GM12878 (cell line): ENCODE measurements around the gene ZSWIM6. TPM values are rescaled to one million over a fixed set of nuclear protein-coding genes. Genes with fewer than 3 reads are reported as not detected.
"Not testable (repeated sequence)": the region's sequence is repeated elsewhere in the genome, so short reads cannot be mapped to it uniquely, and the experiment has no call there.

Experiments
- ATAC-seq: fragments of 200-7000 bp; cut with Tn5 transposase; 3 replicates; pipeline ENCODE4 v1.9.1; 2020; ENCODE audit warnings: mild to moderate bottlenecking, moderate library complexity
- BruUV-seq: library from RNA; stranded (reverse); fragments of 400-500 nt; replicated peaks from 2 replicates; lab custom pipeline; 2021; lab: Mats Ljungman, UMichigan
- CTCF ChIA-PET: fragments of 300-600 bp; sonication (Branson Sonifier 250); formaldehyde crosslinking; extraction: SDS; loops from one replicate; lab custom pipeline; 2021; ENCODE audit warnings: inconsistent platforms; lab: Yijun Ruan, JAX
- POLR2A ChIA-PET: fragments of 350-600 bp; formaldehyde crosslinking; extraction: SDS; loops from one replicate; lab custom pipeline; 2021; ENCODE audit warnings: inconsistent platforms; lab: Charles Lee
- RAD21 ChIA-PET: fragments of 300-600 bp; sonication (Branson Sonifier 250); formaldehyde crosslinking; loops from one replicate; lab custom pipeline; 2023; ENCODE audit warnings: antibody characterized with exemption; ENCODE audit not compliant: unreplicated experiment; lab: Charles Lee
- SMC1A ChIA-PET: fragments of 300-600 bp; sonication (Branson Sonifier 250); formaldehyde crosslinking; loops from one replicate; lab custom pipeline; 2023; ENCODE audit not compliant: unreplicated experiment, uncharacterized antibody; lab: Charles Lee
- DNase-seq: peaks from one replicate; pipeline ENCODE4 v3.0.0-alpha.2; 2011; ENCODE audit warnings: low read depth, low spot score
- FAIRE-seq: peaks from 3 replicates; lab custom pipeline; 2011; peaks lifted over from hg19 to GRCh38; lab: Jason Lieb, UNC
- H2AFZ ChIP-seq: 2 replicates; pipeline ENCODE4 v1.6.0; 2011; ENCODE audit warnings: low read depth, low read length, control low read depth; ENCODE audit not compliant: control insufficient read depth
- H3K27ac ChIP-seq: 2 replicates; pipeline ENCODE4 v1.5.1; 2011; ENCODE audit warnings: control low read depth; ENCODE audit not compliant: control insufficient read depth, insufficient read depth
- H3K27me3 ChIP-seq, 2 experiments: replicated peaks in 1 of 2; 2 replicates each; pipeline versions ENCODE4 v1.6.0 to v1.6.1; 2011; ENCODE audit warnings: low read length in 1 of 2; ENCODE audit not compliant: control insufficient read depth in 2 of 2, insufficient read depth in 2 of 2
- H3K36me3 ChIP-seq, 2 experiments: 2 replicates each; pipeline ENCODE4 v1.5.1; 2011; ENCODE audit warnings: low read length in 1 of 2; ENCODE audit not compliant: control insufficient read depth in 2 of 2, insufficient read depth in 2 of 2
- H3K4me1 ChIP-seq: 2 replicates; pipeline ENCODE4 v1.6.1; 2011; ENCODE audit warnings: mild to moderate bottlenecking, low read length, moderate library complexity, mixed read lengths; ENCODE audit not compliant: control insufficient read depth, insufficient read depth
- H3K4me2 ChIP-seq: 2 replicates; pipeline ENCODE4 v1.6.0; 2011; ENCODE audit warnings: control low read depth; ENCODE audit not compliant: control insufficient read depth, insufficient read depth
- H3K4me3 ChIP-seq: fragments of 200-600 bp; sonication (generic); 2 replicates; pipeline ENCODE4 v1.5.1; 2016
- H3K79me2 ChIP-seq: 2 replicates; pipeline ENCODE4 v1.6.0; 2011; ENCODE audit warnings: low read length; ENCODE audit not compliant: control insufficient read depth, insufficient read depth
- H3K9ac ChIP-seq: 2 replicates; pipeline ENCODE4 v1.8.0; 2011; ENCODE audit warnings: low read length, control low read depth, mixed read lengths; ENCODE audit not compliant: control insufficient read depth, insufficient read depth
- H3K9me3 ChIP-seq: replicated peaks from 3 replicates; pipeline ENCODE4 v1.5.1; 2011; ENCODE audit warnings: mild to moderate bottlenecking, low read length; ENCODE audit not compliant: control insufficient read depth, insufficient read depth
- H4K20me1 ChIP-seq: 2 replicates; pipeline ENCODE4 v1.6.0; 2011; ENCODE audit not compliant: control insufficient read depth, insufficient read depth
- BACH1 ChIP-seq: fragments of 450-650 bp; IDR thresholded peaks from 2 replicates; pipeline ENCODE4 v1.6.1; 2017; ENCODE audit warnings: mild to moderate bottlenecking, borderline replicate concordance
- CEBPB ChIP-seq, 2 experiments: fragments of 150-350 bp in 1 of 2; IDR thresholded peaks; 2 replicates each; pipeline ENCODE4 v1.6.1; 2012 to 2014; ENCODE audit warnings: low read depth in 2 of 2, low read length in 2 of 2, borderline replicate concordance in 1 of 2, inconsistent platforms in 1 of 2
- CHD4 ChIP-seq: fragments of 200-600 bp; sonication (generic); IDR thresholded peaks from 2 replicates; pipeline ENCODE4 v1.6.1; 2016; ENCODE audit warnings: mild to moderate bottlenecking
- EED ChIP-seq: sonication (generic); IDR thresholded peaks from 2 replicates; pipeline ENCODE4 v1.6.1; 2016; ENCODE audit warnings: antibody characterized with exemption, low read depth
- EGR1 ChIP-seq, 2 experiments: IDR thresholded peaks; 1 replicate in 1 of 2; 2 replicates in 1 of 2; pipeline ENCODE4 v1.6.1; 2011 to 2012; ENCODE audit warnings: low read depth in 2 of 2, low read length in 2 of 2, borderline replicate concordance in 1 of 2, mild to moderate bottlenecking in 1 of 2, moderate library complexity in 1 of 2
- EP300 ChIP-seq, 2 experiments: fragments of 150-350 bp in 1 of 2; IDR thresholded peaks; 2 replicates each; pipeline ENCODE4 v1.6.1; 2011 to 2012; ENCODE audit warnings: low read depth in 2 of 2, low read length in 2 of 2, borderline replicate concordance in 1 of 2, improper control_type of control experiment in 1 of 2, inconsistent platforms in 1 of 2; ENCODE audit not compliant: control insufficient read depth in 1 of 2
- JUNB ChIP-seq: IDR thresholded peaks from 2 replicates; pipeline ENCODE4 v1.6.1; 2016; ENCODE audit warnings: antibody characterized with exemption, mild to moderate bottlenecking
- LARP7 ChIP-seq: fragments of 450-650 bp; IDR thresholded peaks from 2 replicates; pipeline ENCODE4 v1.6.1; 2017; ENCODE audit warnings: mild to moderate bottlenecking
- POLR2A ChIP-seq: IDR thresholded peaks from 2 replicates; pipeline ENCODE4 v1.6.1; 2011; ENCODE audit warnings: low read depth, mild to moderate bottlenecking, low read length
- SPI1 ChIP-seq: IDR thresholded peaks from 2 replicates; pipeline ENCODE4 v1.6.1; 2011; ENCODE audit warnings: low read depth, mild to moderate bottlenecking, low read length, moderate library complexity, borderline replicate concordance; ENCODE audit not compliant: insufficient read depth
- TARDBP ChIP-seq: IDR thresholded peaks from 2 replicates; pipeline ENCODE4 v1.6.1; 2016; ENCODE audit warnings: borderline replicate concordance
- ZNF207 ChIP-seq: fragments of 450-650 bp; IDR thresholded peaks from 2 replicates; pipeline ENCODE4 v1.6.1; 2014; ENCODE audit warnings: antibody characterized with exemption, mild to moderate bottlenecking, borderline replicate concordance
- WGBS: methylation state at CpG from one replicate; pipeline ENCODE4 v1.1.6; 2016; ENCODE audit warnings: low lambda C conversion rate; ENCODE audit not compliant: insufficient replicate concordance, insufficient coverage; ENCODE audit errors: missing lambda C conversion rate; 5-methylcytosine and 5-hydroxymethylcytosine counted together
- in situ Hi-C: fragments of 300-500 bp; cut with MboI; formaldehyde crosslinking; loops from 9 replicates; pipeline ENCODE4 v1.14.3; 2018; ENCODE audit warnings: mixed read lengths
- intact Hi-C: fragments of 100-400 bp; cut with micrococcal nuclease; formaldehyde crosslinking; loops from one replicate; pipeline ENCODE4 v1.14.2; 2022; ENCODE audit not compliant: unreplicated experiment
- polyA plus RNA-seq, 11 experiments: library from polyadenylated mRNA; depleted of rRNA in 4 of 11; unstranded in 6 of 11; stranded (reverse) in 5 of 11; fragments of >200 nt; fragmentation: Nextera tagmentation in 4 of 11; fragmentation: Illumina TruSeq in 1 of 11; extraction: Ambion mirVana in 4 of 11; extraction: Trizol in 1 of 11; gene quantifications; 1 replicate in 1 of 11; 2 replicates in 10 of 11; pipeline versions ENCODE4 v1.2.1 to v1.2.3, GENCODE V29; 2011 to 2016; ENCODE audit warnings: inconsistent platforms in 2 of 11, missing spikeins in 2 of 11, low read depth in 1 of 11
- total RNA-seq, 4 experiments: library from RNA; depleted of rRNA in 3 of 4; stranded (reverse); fragments of >200 nt in 3 of 4; fragmentation: Illumina TruSeq in 1 of 4; extraction: Trizol in 1 of 4; gene quantifications; 2 replicates each; pipeline versions ENCODE4 v1.2.1 to v1.2.3, GENCODE V29; 2013 to 2021

Gene ZSWIM6
- total and polyA plus RNA-seq, 10 of the 15 experiments (the other 5 are each of a cell fraction or from before 2014, with no cell fraction given) = 0.53 to 6.2 (median 3.4) TPM

GRCh38 chr5:61410811-61411210 lies 78.8 kb downstream of the ZSWIM6 start (continued):
- no peak for TF ChIP-seq ZNF207
- TF ChIP-seq CHD4 = no peak
- no peak for TF ChIP-seq LARP7

GRCh38 chr5:61412361-61412760 lies 80.3 kb downstream of the ZSWIM6 start:
- no peaks in the 10 kb centered on the region for H3K36me3 ChIP-seq
- RAD21 ChIA-PET = no interaction called here
- no peaks in the 10 kb centered on the region for H3K9me3 ChIP-seq
- H3K4me2 ChIP-seq = no peak overlapping the region
- SMC1A ChIA-PET = no interaction called here
- H3K9ac ChIP-seq = no peak overlapping the region
- in situ Hi-C loops (no loop called here), intact Hi-C loops (no loop called here)
- CTCF ChIA-PET = no interaction called here
- 82% methylated on average over 2 of the region's 2 CpGs for WGBS
- POLR2A ChIA-PET = no interaction called here
- DNase-seq (no peak), FAIRE-seq (no peak), ATAC-seq (no peak)
- H3K4me3 ChIP-seq = no peak overlapping the region
- H4K20me1 ChIP-seq = no peaks in the 10 kb centered on the region
- BruUV-seq = no TSS peak
- TF ChIP-seq EP300 (IDR thresholded peaks at IDR 0.05; ENCODE audit: borderline replicate concordance in 1 of 2, control insufficient read depth in 1 of 2, low read depth in 2 of 2, low read length in 2 of 2) = no peak
- TF ChIP-seq POLR2A = no peak
- no peak for TF ChIP-seq TARDBP
- TF ChIP-seq SPI1 = no peak
- no peak for TF ChIP-seq EGR1 (IDR thresholded peaks at IDR 0.05; ENCODE audit: borderline replicate concordance in 1 of 2, low read depth in 2 of 2, low read length in 2 of 2)
- no peak for TF ChIP-seq JUNB
- TF ChIP-seq CEBPB (IDR thresholded peaks at IDR 0.05; ENCODE audit: borderline replicate concordance in 1 of 2, low read depth in 2 of 2, low read length in 2 of 2) = no peak
- TF ChIP-seq EED = no peak
- no peak for TF ChIP-seq BACH1
- H2AFZ ChIP-seq = no peak overlapping the region
- H3K27me3 ChIP-seq = no peaks in the 10 kb centered on the region
- H3K27ac ChIP-seq = no peak overlapping the region
- H3K4me1 ChIP-seq = no peaks in the 10 kb centered on the region; the same call in 1 of the 2 replicates
- H3K79me2 ChIP-seq = no peaks in the 10 kb centered on the region

DNA sequence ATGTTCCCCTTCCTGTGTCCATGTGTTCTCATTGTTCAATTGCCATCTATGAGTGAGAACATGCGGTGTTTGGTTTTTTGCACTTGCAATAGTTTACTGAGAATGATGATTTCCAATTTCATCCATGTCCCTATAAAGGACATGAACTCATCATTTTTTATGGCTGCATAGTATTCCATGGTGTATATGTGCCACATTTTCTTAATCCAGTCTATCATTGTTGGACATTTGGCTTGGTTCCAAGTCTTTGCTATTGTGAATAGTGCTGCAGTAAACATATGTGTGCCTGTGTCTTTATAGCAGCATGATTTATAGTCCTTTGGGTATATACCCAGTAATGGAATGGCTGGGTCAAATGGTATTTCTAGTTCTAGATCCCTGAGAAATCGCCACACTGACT lies 81.1 kb downstream of the ZSWIM6 start:
- H3K27ac ChIP-seq, H3K36me3 ChIP-seq, H3K27me3 ChIP-seq, POLR2A ChIA-PET, H2AFZ ChIP-seq, H3K79me2 ChIP-seq, H3K4me3 ChIP-seq, H3K4me1 ChIP-seq, FAIRE-seq, in situ Hi-C loops, H3K9me3 ChIP-seq, SMC1A ChIA-PET, intact Hi-C loops, H4K20me1 ChIP-seq, BruUV-seq, CTCF ChIA-PET, ATAC-seq, H3K9ac ChIP-seq, H3K4me2 ChIP-seq, DNase-seq, RAD21 ChIA-PET: not testable (repeated sequence)
- WGBS = 60% methylated on average over 2 of the region's 2 CpGs
